ENCODE data around the gene KCNMB2.

The KCNMB2 gene

DNA sequence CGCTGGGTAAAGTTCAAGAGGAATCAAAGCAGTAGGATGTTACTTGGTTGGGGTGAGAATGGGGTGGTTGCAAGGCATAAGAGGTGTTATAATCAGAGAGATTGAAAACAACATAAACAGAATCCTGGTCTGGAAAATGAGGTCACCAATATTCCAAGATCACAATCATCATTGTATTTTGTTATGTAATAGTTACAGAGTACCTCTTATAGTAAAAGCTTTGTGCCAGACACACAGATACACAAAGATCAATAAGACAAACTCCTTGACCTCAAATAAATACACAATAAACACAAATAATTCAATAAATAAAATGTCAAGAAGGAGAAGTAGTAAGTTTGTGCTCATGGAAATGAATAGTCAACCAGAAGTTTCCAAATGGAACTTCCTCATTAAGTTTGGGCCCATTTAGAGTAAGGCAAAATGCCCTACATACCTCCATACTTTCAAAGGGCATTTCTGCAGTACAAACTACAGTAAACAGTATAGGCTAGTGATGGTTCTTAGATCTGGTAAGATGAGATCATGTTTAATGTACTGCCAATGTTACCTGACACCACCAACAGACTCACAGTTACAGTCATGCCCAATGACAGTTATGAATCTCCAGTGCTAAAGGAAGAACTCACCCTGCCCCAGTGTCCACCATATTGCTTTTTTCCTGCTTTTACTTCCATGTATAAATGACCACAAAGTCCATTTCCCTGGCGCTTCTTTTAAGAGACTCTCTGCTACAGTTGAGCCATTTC lies 93.4 kb downstream of the KCNMB2 start:
- Histone ChIP-seq H3K4me1 (ENCODE audit: control insufficient read depth, low read length) (no peaks in the 10 kb centered on the region), H4K20me1 (ENCODE audit: control insufficient read depth, insufficient read depth, low read depth, low read length) (no peaks in the 10 kb centered on the region), H3F3A (ENCODE audit: control insufficient read depth, insufficient read depth) (no peaks in the 10 kb centered on the region), H3K36me3 (ENCODE audit: control insufficient read depth, low read length) (no peaks in the 10 kb centered on the region), H3K4me3 (ENCODE audit: low read length) (no peak overlapping the region), H3K9me3 (ENCODE audit: control insufficient read depth, insufficient read depth, low read length) (peaks cover 5% of the 10 kb centered on the region; the same call in 1 of the 2 replicates), H3K79me2 (ENCODE audit: control insufficient read depth, low read length) (no peaks in the 10 kb centered on the region), H3K27me3 (ENCODE audit: control insufficient read depth, low read length) (no peaks in the 10 kb centered on the region), H3K9me2 (replicated peaks; ENCODE audit: control insufficient read depth, low read length) (no peaks in the 10 kb centered on the region), H3K27ac (ENCODE audit: low read depth, low read length) (no peak overlapping the region), H3K4me2 (ENCODE audit: low read length) (no peak overlapping the region)
- no peak for TF ChIP-seq EZH2phosphoT487 (IDR thresholded peaks at IDR 0.05; ENCODE audit: borderline replicate concordance, low read length)
- TF ChIP-seq, protein P1, sequence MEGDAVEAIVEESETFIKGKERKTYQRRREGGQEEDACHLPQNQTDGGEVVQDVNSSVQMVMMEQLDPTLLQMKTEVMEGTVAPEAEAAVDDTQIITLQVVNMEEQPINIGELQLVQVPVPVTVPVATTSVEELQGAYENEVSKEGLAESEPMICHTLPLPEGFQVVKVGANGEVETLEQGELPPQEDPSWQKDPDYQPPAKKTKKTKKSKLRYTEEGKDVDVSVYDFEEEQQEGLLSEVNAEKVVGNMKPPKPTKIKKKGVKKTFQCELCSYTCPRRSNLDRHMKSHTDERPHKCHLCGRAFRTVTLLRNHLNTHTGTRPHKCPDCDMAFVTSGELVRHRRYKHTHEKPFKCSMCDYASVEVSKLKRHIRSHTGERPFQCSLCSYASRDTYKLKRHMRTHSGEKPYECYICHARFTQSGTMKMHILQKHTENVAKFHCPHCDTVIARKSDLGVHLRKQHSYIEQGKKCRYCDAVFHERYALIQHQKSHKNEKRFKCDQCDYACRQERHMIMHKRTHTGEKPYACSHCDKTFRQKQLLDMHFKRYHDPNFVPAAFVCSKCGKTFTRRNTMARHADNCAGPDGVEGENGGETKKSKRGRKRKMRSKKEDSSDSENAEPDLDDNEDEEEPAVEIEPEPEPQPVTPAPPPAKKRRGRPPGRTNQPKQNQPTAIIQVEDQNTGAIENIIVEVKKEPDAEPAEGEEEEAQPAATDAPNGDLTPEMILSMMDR (IDR thresholded peaks at IDR 0.05; ENCODE audit: low read depth, low read length, poor library complexity, severe bottlenecking): no peak

DNA sequence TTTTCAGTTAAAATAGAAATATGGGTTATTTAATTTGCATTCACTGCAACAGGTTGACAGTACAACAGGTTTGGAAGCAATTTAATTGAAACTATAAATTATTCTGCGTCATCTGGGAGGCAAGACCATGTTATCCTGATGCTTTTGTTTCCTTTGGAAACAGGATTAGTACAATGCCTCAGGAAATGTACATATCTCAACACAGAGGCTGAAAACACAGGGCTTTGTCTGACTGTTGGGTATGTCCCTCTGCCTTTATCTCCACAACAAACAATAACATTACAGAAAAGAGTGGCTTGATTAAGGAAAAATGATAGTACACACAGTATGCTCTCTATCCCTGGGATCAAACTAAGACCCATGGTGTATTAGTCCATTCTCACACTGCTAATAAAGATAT lies 95.7 kb downstream of the KCNMB2 start:
- Histone ChIP-seq H3F3A (ENCODE audit: control insufficient read depth, insufficient read depth) (no peaks in the 10 kb centered on the region), H3K79me2 (ENCODE audit: control insufficient read depth, low read length) (no peaks in the 10 kb centered on the region), H3K4me2 (ENCODE audit: low read length) (no peak overlapping the region), H3K9me2 (replicated peaks; ENCODE audit: control insufficient read depth, low read length) (no peaks in the 10 kb centered on the region), H3K4me3 (ENCODE audit: low read length) (no peak overlapping the region), H3K4me1 (ENCODE audit: control insufficient read depth, low read length) (no peaks in the 10 kb centered on the region), H3K27me3 (ENCODE audit: control insufficient read depth, low read length) (no peaks in the 10 kb centered on the region), H3K27ac (ENCODE audit: low read depth, low read length) (no peak overlapping the region), H4K20me1 (ENCODE audit: control insufficient read depth, insufficient read depth, low read depth, low read length) (no peaks in the 10 kb centered on the region), H3K36me3 (ENCODE audit: control insufficient read depth, low read length) (no peaks in the 10 kb centered on the region), H3K9me3 (ENCODE audit: control insufficient read depth, insufficient read depth, low read length) (peaks cover 5% of the 10 kb centered on the region; the same call in 1 of the 2 replicates)
- no peak for TF ChIP-seq EZH2phosphoT487 (IDR thresholded peaks at IDR 0.05; ENCODE audit: borderline replicate concordance, low read length)
- TF ChIP-seq, protein P1 (IDR thresholded peaks at IDR 0.05; ENCODE audit: low read depth, low read length, poor library complexity, severe bottlenecking): no peak

DNA sequence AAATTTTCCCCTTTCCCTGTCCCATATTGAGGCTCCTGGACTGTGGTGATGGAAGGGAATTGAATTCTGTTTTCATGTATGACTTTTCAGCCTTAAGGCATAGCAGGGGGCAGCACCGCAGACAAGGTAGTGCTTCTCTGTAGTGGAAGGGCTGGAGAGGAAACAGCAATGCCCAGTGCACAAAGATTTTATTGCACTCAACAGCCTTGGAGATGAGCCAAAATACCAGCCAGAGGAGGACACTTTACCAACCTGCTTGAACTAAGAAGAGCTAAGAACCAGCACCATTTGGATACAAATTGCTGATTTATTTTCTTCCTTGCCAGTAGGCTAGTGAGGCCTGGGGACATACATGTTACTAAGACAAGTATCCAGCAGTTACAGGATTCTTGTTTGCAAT lies 98.7 kb downstream of the KCNMB2 start:
- Histone ChIP-seq H3K79me2 (ENCODE audit: control insufficient read depth, low read length) (no peaks in the 10 kb centered on the region), H3K27me3 (ENCODE audit: control insufficient read depth, low read length) (no peaks in the 10 kb centered on the region), H4K20me1 (ENCODE audit: control insufficient read depth, insufficient read depth, low read depth, low read length) (no peaks in the 10 kb centered on the region), H3K27ac (ENCODE audit: low read depth, low read length) (no peak overlapping the region), H3K4me2 (ENCODE audit: low read length) (no peak overlapping the region), H3K9me2 (replicated peaks; ENCODE audit: control insufficient read depth, low read length) (no peaks in the 10 kb centered on the region), H3K9me3 (ENCODE audit: control insufficient read depth, insufficient read depth, low read length) (peaks cover 5% of the 10 kb centered on the region; the same call in 1 of the 2 replicates), H3F3A (ENCODE audit: control insufficient read depth, insufficient read depth) (no peaks in the 10 kb centered on the region), H3K36me3 (ENCODE audit: control insufficient read depth, low read length) (no peaks in the 10 kb centered on the region), H3K4me1 (ENCODE audit: control insufficient read depth, low read length) (no peaks in the 10 kb centered on the region), H3K4me3 (ENCODE audit: low read length) (no peak overlapping the region)
- no peak for TF ChIP-seq EZH2phosphoT487 (IDR thresholded peaks at IDR 0.05; ENCODE audit: borderline replicate concordance, low read length)

DNA sequence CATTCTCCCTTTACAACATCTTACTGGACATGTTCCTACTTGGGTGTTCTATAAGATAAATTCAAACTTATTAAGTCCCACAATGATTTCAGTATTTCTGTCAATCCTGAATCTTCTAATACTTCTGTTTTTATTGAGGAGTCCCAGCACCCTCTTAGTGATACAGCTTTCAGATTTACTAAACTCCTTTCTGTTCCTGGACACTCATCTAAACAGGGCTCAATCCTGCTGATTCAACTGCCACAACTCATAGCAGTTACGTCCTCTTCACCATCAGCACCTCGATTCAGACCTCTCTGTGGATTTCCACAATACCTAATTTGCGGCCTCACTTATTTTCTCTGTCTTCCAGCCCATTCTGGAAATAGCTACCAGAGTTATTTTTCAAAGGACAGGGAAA lies 101.6 kb downstream of the KCNMB2 start:
- no peak overlapping the region for H3K4me2 ChIP-seq (ENCODE audit: low read length)
- no peaks in the 10 kb centered on the region for H3K27me3 ChIP-seq (ENCODE audit: control insufficient read depth, low read length)
- no peaks in the 10 kb centered on the region for H3K36me3 ChIP-seq (ENCODE audit: control insufficient read depth, low read length)
- peaks cover 5% of the 10 kb centered on the region; the same call in 1 of the 2 replicates for H3K9me3 ChIP-seq (ENCODE audit: control insufficient read depth, insufficient read depth, low read length)
- TF ChIP-seq, protein P1 (IDR thresholded peaks at IDR 0.05; ENCODE audit: low read depth, low read length, poor library complexity, severe bottlenecking): no peak
- no peak for TF ChIP-seq EZH2phosphoT487 (IDR thresholded peaks at IDR 0.05; ENCODE audit: borderline replicate concordance, low read length)
- no peak overlapping the region for H3K27ac ChIP-seq (ENCODE audit: low read depth, low read length)
- no peaks in the 10 kb centered on the region for H3K79me2 ChIP-seq (ENCODE audit: control insufficient read depth, low read length)
- H3K9me2 ChIP-seq (replicated peaks; ENCODE audit: control insufficient read depth, low read length): no peaks in the 10 kb centered on the region
- H3K4me3 ChIP-seq (ENCODE audit: low read length): no peak overlapping the region
- H4K20me1 ChIP-seq (ENCODE audit: control insufficient read depth, insufficient read depth, low read depth, low read length): no peaks in the 10 kb centered on the region
- no peaks in the 10 kb centered on the region for H3F3A ChIP-seq (ENCODE audit: control insufficient read depth, insufficient read depth)
- H3K4me1 ChIP-seq (ENCODE audit: control insufficient read depth, low read length): no peaks in the 10 kb centered on the region

Data from DOHH2 (cell line).